H1 (cell line): ENCODE results near the gene RDH16. TPM values are rescaled to one million over a fixed set of nuclear protein-coding genes. Genes with fewer than 3 reads are reported as not detected.

Experiments
- CTCF ChIA-PET: fragments of 300-600 bp; sonication (Branson Sonifier 250); formaldehyde crosslinking; loops from one replicate; lab custom pipeline; 2021; ENCODE audit not compliant: partially characterized antibody; lab: Charles Lee
- POLR2A ChIA-PET: fragments of 300-600 bp; sonication (Branson Sonifier 250); formaldehyde crosslinking; loops from one replicate; lab custom pipeline; 2021; ENCODE audit warnings: inconsistent platforms; ENCODE audit not compliant: partially characterized antibody; lab: Charles Lee
- DNase-seq, 2 experiments: peaks; one replicate each; pipeline versions ENCODE4 v3.0.0 to v3.0.0-alpha.2; 2010 to 2022; ENCODE audit warnings: low spot score in 2 of 2, low read depth in 1 of 2, mixed read lengths in 1 of 2
- FAIRE-seq: peaks from 2 replicates; lab custom pipeline; 2011; peaks lifted over from hg19 to GRCh38; lab: Jason Lieb, UNC
- H2AFZ ChIP-seq: 2 replicates; pipeline ENCODE4 v1.8.1; 2012; ENCODE audit warnings: low read length, inconsistent platforms
- H2AK5ac ChIP-seq: 2 replicates; pipeline ENCODE4 v1.6.1; 2013; ENCODE audit warnings: low read depth, low read length
- H2BK120ac ChIP-seq: replicated peaks from 2 replicates; pipeline ENCODE3; 2013; ENCODE audit warnings: low read depth, low read length, inconsistent platforms
- H2BK12ac ChIP-seq: 2 replicates; pipeline ENCODE4 v1.6.1; 2013; ENCODE audit warnings: low read depth, low read length
- H2BK15ac ChIP-seq: 2 replicates; pipeline ENCODE4 v1.6.1; 2013; ENCODE audit warnings: low read length
- H2BK20ac ChIP-seq: 2 replicates; pipeline ENCODE4 v1.6.1; 2013; ENCODE audit warnings: low read length
- H2BK5ac ChIP-seq: 2 replicates; pipeline ENCODE4 v1.6.1; 2013; ENCODE audit warnings: low read depth, low read length
- H3K14ac ChIP-seq: 2 replicates; pipeline ENCODE4 v1.6.1; 2013; ENCODE audit warnings: inconsistent platforms; ENCODE audit not compliant: insufficient read length
- H3K18ac ChIP-seq: 2 replicates; pipeline ENCODE4 v1.6.1; 2013; ENCODE audit warnings: low read length; ENCODE audit errors: extremely low read depth
- H3K23ac ChIP-seq: 2 replicates; pipeline ENCODE4 v1.6.1; 2013; ENCODE audit warnings: inconsistent platforms; ENCODE audit not compliant: insufficient read length
- H3K23me2 ChIP-seq: 2 replicates; pipeline ENCODE4 v1.6.1; 2013; ENCODE audit warnings: low read depth, low read length
- H3K27ac ChIP-seq: 2 replicates; pipeline ENCODE4 v1.6.1; 2011; ENCODE audit warnings: low read depth, low read length, inconsistent platforms
- H3K27me3 ChIP-seq, 4 experiments: replicated peaks in 1 of 4; 1 replicate in 1 of 4; 2 replicates in 3 of 4; pipeline versions ENCODE4 v1.6.1 to v1.8.1; 2011 to 2013; ENCODE audit warnings: low read length in 3 of 4, mild to moderate bottlenecking in 3 of 4, inconsistent platforms in 2 of 4, mixed read lengths in 2 of 4, moderate library complexity in 1 of 4; ENCODE audit not compliant: control insufficient read depth in 3 of 4, insufficient read depth in 3 of 4; ENCODE audit errors: extremely low read depth in 1 of 4
- H3K36me3 ChIP-seq, 4 experiments: 2 replicates each; pipeline versions ENCODE4 v1.6.1 to v1.8.1; 2011 to 2013; ENCODE audit warnings: mild to moderate bottlenecking in 4 of 4, low read length in 3 of 4, moderate library complexity in 2 of 4, control low read depth in 1 of 4, inconsistent platforms in 1 of 4; ENCODE audit not compliant: insufficient read depth in 4 of 4, control insufficient read depth in 2 of 4
- H3K4ac ChIP-seq: replicated peaks from 2 replicates; pipeline ENCODE3; 2013; ENCODE audit warnings: low read length, low read depth, mixed read lengths, inconsistent platforms; ENCODE audit not compliant: insufficient read length
- H3K4me1 ChIP-seq, 4 experiments: replicated peaks in 1 of 4; 1 replicate in 1 of 4; 2 replicates in 3 of 4; pipeline versions ENCODE4 v1.6.1 to v1.8.1; 2011 to 2013; ENCODE audit warnings: low read length in 3 of 4, inconsistent platforms in 2 of 4, mixed read lengths in 1 of 4; ENCODE audit not compliant: insufficient read depth in 4 of 4, control insufficient read depth in 3 of 4
- H3K4me2 ChIP-seq, 2 experiments: 2 replicates each; pipeline versions ENCODE4 v1.6.1 to v1.8.1; 2011 to 2013; ENCODE audit warnings: low read depth in 2 of 2, low read length in 2 of 2, control low read depth in 1 of 2, inconsistent platforms in 1 of 2, mild to moderate bottlenecking in 1 of 2; ENCODE audit not compliant: insufficient read depth in 1 of 2
- H3K4me3 ChIP-seq, 4 experiments: fragments of 200-600, 300-600 bp in 1 of 4; sonication (generic), shearing (Covaris generic), sonication (Bioruptor Twin) in 1 of 4; 2 replicates each; pipeline versions ENCODE4 v1.5.1 to v1.8.1; 2011 to 2016; ENCODE audit warnings: low read length in 4 of 4, low read depth in 3 of 4, control low read depth in 2 of 4, inconsistent platforms in 2 of 4, mild to moderate bottlenecking in 2 of 4, mixed read lengths in 1 of 4, moderate library complexity in 1 of 4; ENCODE audit not compliant: insufficient read depth in 2 of 4; ENCODE audit errors: extremely low read depth in 1 of 4
- H3K56ac ChIP-seq: replicated peaks from 2 replicates; pipeline ENCODE3; 2013; ENCODE audit warnings: low read depth, mild to moderate bottlenecking, mixed read lengths, low read length, inconsistent platforms; ENCODE audit not compliant: insufficient read length
- H3K79me1 ChIP-seq: 2 replicates; pipeline ENCODE4 v1.6.1; 2013; ENCODE audit warnings: low read depth, low read length, control low read depth
- H3K79me2 ChIP-seq, 2 experiments: 2 replicates each; pipeline versions ENCODE4 v1.6.1 to v1.8.1; 2012 to 2013; ENCODE audit warnings: low read length in 2 of 2, mild to moderate bottlenecking in 2 of 2, inconsistent platforms in 1 of 2; ENCODE audit not compliant: insufficient read depth in 2 of 2, control insufficient read depth in 1 of 2
- H3K9ac ChIP-seq, 4 experiments: replicated peaks in 1 of 4; 1 replicate in 1 of 4; 2 replicates in 3 of 4; pipeline versions ENCODE4 v1.6.1 to v1.8.1; 2011 to 2013; ENCODE audit warnings: low read depth in 3 of 4, low read length in 3 of 4, control low read depth in 2 of 4, mild to moderate bottlenecking in 2 of 4, moderate library complexity in 2 of 4, inconsistent platforms in 1 of 4; ENCODE audit errors: extremely low read depth in 1 of 4
- H3K9me3 ChIP-seq, 2 experiments: 2 replicates each; pipeline versions ENCODE4 v1.6.1 to v1.8.1; 2012 to 2013; ENCODE audit warnings: mild to moderate bottlenecking in 2 of 2, moderate library complexity in 2 of 2, control low read depth in 1 of 2, inconsistent platforms in 1 of 2, low read depth in 1 of 2, low read length in 1 of 2, mixed read lengths in 1 of 2; ENCODE audit not compliant: insufficient read depth in 2 of 2
- H4K20me1 ChIP-seq, 2 experiments: replicated peaks in 1 of 2; 2 replicates each; pipeline versions ENCODE3 to v1.8.1; 2011 to 2013; ENCODE audit warnings: inconsistent platforms in 2 of 2, low read length in 2 of 2, mild to moderate bottlenecking in 1 of 2; ENCODE audit not compliant: insufficient read depth in 2 of 2, control insufficient read depth in 1 of 2
- H4K5ac ChIP-seq: 2 replicates; pipeline ENCODE4 v1.6.1; 2013; ENCODE audit warnings: low read length, low read depth, mixed read lengths, inconsistent platforms; ENCODE audit not compliant: insufficient read length
- H4K8ac ChIP-seq: 2 replicates; pipeline ENCODE4 v1.8.0; 2013; ENCODE audit warnings: mild to moderate bottlenecking, moderate library complexity, low read length, inconsistent platforms; ENCODE audit not compliant: insufficient read depth; ENCODE audit errors: extremely low read depth
- H4K91ac ChIP-seq: replicated peaks from 2 replicates; pipeline ENCODE3; 2013; ENCODE audit warnings: low read length, mixed read lengths, inconsistent platforms; ENCODE audit not compliant: insufficient read length
- BRCA1 ChIP-seq: IDR thresholded peaks from 2 replicates; pipeline ENCODE4 v1.6.1; 2012; ENCODE audit warnings: low read depth, low read length, improper control_type of control experiment
- CEBPB ChIP-seq: IDR thresholded peaks from 2 replicates; pipeline ENCODE4 v1.6.1; 2012; ENCODE audit warnings: low read depth, low read length
- FOSL1 ChIP-seq: IDR thresholded peaks from 2 replicates; pipeline ENCODE4 v1.6.1; 2011; ENCODE audit warnings: mild to moderate bottlenecking, low read depth, low read length, moderate library complexity; ENCODE audit not compliant: insufficient read depth
- JUN ChIP-seq: IDR thresholded peaks from 2 replicates; pipeline ENCODE4 v1.6.1; 2011; ENCODE audit warnings: low read depth, mild to moderate bottlenecking, improper control_type of control experiment, low read length
- KDM1A ChIP-seq: fragments of 200-600, 300-600 bp; sonication (generic); IDR thresholded peaks from 2 replicates; pipeline ENCODE4 v1.7.1; 2016; ENCODE audit warnings: mild to moderate bottlenecking, low read length, borderline replicate concordance
- POU5F1 ChIP-seq: IDR thresholded peaks from 2 replicates; pipeline ENCODE4 v1.6.1; 2011; ENCODE audit warnings: low read depth, mild to moderate bottlenecking, low read length, moderate library complexity
- RAD21 ChIP-seq, 2 experiments: IDR thresholded peaks in 1 of 2; conservative IDR thresholded peaks in 1 of 2; 2 replicates each; pipeline ENCODE4 v1.6.1; 2011; ENCODE audit warnings: low read depth in 2 of 2, low read length in 2 of 2, improper control_type of control experiment in 1 of 2, inconsistent platforms in 1 of 2, mild to moderate bottlenecking in 1 of 2, moderate library complexity in 1 of 2
- RNF2 ChIP-seq: fragments of 200-900, 300-1000 bp; sonication (generic); IDR thresholded peaks from 2 replicates; pipeline ENCODE4 v1.7.1; 2016; ENCODE audit warnings: borderline replicate concordance, low read depth, mild to moderate bottlenecking, antibody characterized with exemption, low read length; ENCODE audit not compliant: poor library complexity, severe bottlenecking; ENCODE audit errors: missing control alignments
- RXRA ChIP-seq: IDR thresholded peaks from 2 replicates; pipeline ENCODE4 v1.6.1; 2011; ENCODE audit warnings: low read depth, mild to moderate bottlenecking, low read length, moderate library complexity; ENCODE audit not compliant: insufficient read depth
- TAF7 ChIP-seq: optimal IDR thresholded peaks from 2 replicates; pipeline ENCODE3; 2011; ENCODE audit warnings: low read depth, mild to moderate bottlenecking, inconsistent platforms, low read length, moderate library complexity, borderline replicate concordance
- TEAD4 ChIP-seq: IDR thresholded peaks from 2 replicates; pipeline ENCODE4 v1.6.1; 2012; ENCODE audit warnings: low read depth, low read length, inconsistent platforms, mixed read lengths
- WGBS, 2 experiments: shearing (Covaris generic) in 1 of 2; methylation state at CpG; one replicate each; pipeline versions ENCODE4 v1.1.6 to v1.1.7; 2013 to 2015; ENCODE audit warnings: low lambda C conversion rate in 2 of 2, mixed read lengths in 2 of 2, inconsistent platforms in 1 of 2, low coverage in 1 of 2, missing lambda C conversion rate in 1 of 2; ENCODE audit not compliant: insufficient replicate concordance in 2 of 2, insufficient coverage in 1 of 2, insufficient read length in 1 of 2; ENCODE audit errors: extremely low coverage in 1 of 2, missing lambda C conversion rate in 1 of 2; 5-methylcytosine and 5-hydroxymethylcytosine counted together
- polyA plus RNA-seq, 7 experiments: library from polyadenylated mRNA; depleted of rRNA in 3 of 7; stranded (reverse) in 5 of 7; unstranded in 2 of 7; fragments of >200 nt in 5 of 7; fragments of 200-250 nt in 2 of 7; gene quantifications; 1 replicate in 5 of 7; 2 replicates in 1 of 7; 4 replicates in 1 of 7; pipeline versions ENCODE4 v1.2.1 to v1.2.3, GENCODE V29; 2011 to 2013; ENCODE audit warnings: missing spikeins in 2 of 7, mixed read lengths in 2 of 7
- total RNA-seq: library from RNA; stranded (reverse); fragmentation: NEBNext Ultra II Directional; extraction: Animal tissue kit (Norgen Biotek cat#: 25700); gene quantifications from 2 replicates; pipeline ENCODE4 v1.2.1, GENCODE V29; 2021
- TF ChIP-seq, protein P1 (sequence below): IDR thresholded peaks from 2 replicates; pipeline ENCODE4 v1.6.1; 2012; ENCODE audit warnings: inconsistent platforms

RDH16 gene
- total and polyA plus RNA-seq, 2 of the 8 experiments (the other 6 are each of a cell fraction or from before 2014, with no cell fraction given) = 0.30 to 0.79 TPM

DNA sequence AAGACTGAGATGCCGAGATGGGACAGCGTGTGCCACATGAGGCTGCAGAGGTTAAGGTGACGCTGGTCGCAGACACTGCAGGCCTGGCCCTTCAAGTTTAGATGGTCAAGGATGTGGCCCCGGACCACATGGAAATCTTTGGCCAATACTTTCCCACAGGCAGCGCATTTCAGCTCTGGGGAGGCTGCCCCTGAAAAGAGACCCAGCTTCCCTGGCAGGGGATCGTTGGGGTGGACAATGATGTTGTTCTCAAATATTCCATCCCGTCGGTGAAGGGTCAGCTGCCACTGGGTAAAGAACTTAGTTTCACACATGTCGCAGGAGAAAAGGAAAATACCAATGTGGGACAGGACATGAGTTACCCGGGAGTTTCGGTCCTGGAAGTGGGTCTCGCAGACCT, 46.0 kb upstream of the RDH16 start:
- Histone ChIP-seq H3K23ac (no peak overlapping the region), H2AFZ (no peak overlapping the region), H2BK120ac (no peak overlapping the region), H3K4me2 (no peak overlapping the region), H2BK12ac (no peak overlapping the region), H3K79me2 (peaks cover 0 to 66% of the 10 kb centered on the region in 2 experiments), H4K91ac (no peak overlapping the region), H2BK15ac (no peak overlapping the region), H3K4me3 (no peak overlapping the region), H3K14ac (no peak overlapping the region), H3K27me3 (no peaks in the 10 kb centered on the region), H3K4me1 (no peaks in the 10 kb centered on the region; a peak in 1 of 7 replicates), H4K8ac (no peak overlapping the region), H2AK5ac (no peak overlapping the region), H3K79me1 (peaks cover 12% of the 10 kb centered on the region), H4K20me1 (peaks cover 3 to 13% of the 10 kb centered on the region in 2 experiments), H2BK20ac (no peak overlapping the region), H3K9ac (no peak overlapping the region), H3K56ac (no peak overlapping the region), H3K27ac (no peak overlapping the region), H3K18ac (no peak overlapping the region), H4K5ac (no peak overlapping the region), H3K4ac (no peak overlapping the region), H3K23me2 (no peaks in the 10 kb centered on the region; the same call in 1 of the 2 replicates), H3K9me3 (no peaks in the 10 kb centered on the region), H3K36me3 (peaks cover 27 to 39% (median 34%) of the 10 kb centered on the region in 4 experiments), H2BK5ac (no peak overlapping the region)
- CTCF ChIA-PET = interaction anchor here (0.8 to 10.6 kb wide), 20 partner anchors 9 to 254 kb away, joined by 3 to 187 read pairs (median 6); partner anchors contain the start of genes HSD17B6, STAT6 and TAC3
- 89% methylated on average over 13 of the region's 13 CpGs; no CpG with 5 or more reads in 1 of the 2 experiments for WGBS, 2 experiments
- DNase-seq (no peak), FAIRE-seq (no peak)
- POLR2A ChIA-PET = interaction anchor here (0.7 to 3.2 kb wide), 5 partner anchors 9 to 124 kb away, joined by 3 to 13 read pairs (median 5); a partner anchor contains a TSS
- TF ChIP-seq RXRA (no peak), CEBPB (no peak), BRCA1 (no peak), JUN (no peak), RAD21 (IDR thresholded peaks at IDR 0.05 in 1 of 2, conservative IDR thresholded peaks at IDR 0.05 in 1 of 2; ENCODE audit: low read depth in 2 of 2, low read length in 2 of 2) (no peak), FOSL1 (no peak), TAF7 (no peak), POU5F1 (no peak), RNF2 (no peak), TEAD4 (no peak), KDM1A (no peak)
- TF ChIP-seq, protein P1, sequence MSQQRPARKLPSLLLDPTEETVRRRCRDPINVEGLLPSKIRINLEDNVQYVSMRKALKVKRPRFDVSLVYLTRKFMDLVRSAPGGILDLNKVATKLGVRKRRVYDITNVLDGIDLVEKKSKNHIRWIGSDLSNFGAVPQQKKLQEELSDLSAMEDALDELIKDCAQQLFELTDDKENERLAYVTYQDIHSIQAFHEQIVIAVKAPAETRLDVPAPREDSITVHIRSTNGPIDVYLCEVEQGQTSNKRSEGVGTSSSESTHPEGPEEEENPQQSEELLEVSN = no peak
